ENCODE measurements around the gene PAQR8.

DNA sequence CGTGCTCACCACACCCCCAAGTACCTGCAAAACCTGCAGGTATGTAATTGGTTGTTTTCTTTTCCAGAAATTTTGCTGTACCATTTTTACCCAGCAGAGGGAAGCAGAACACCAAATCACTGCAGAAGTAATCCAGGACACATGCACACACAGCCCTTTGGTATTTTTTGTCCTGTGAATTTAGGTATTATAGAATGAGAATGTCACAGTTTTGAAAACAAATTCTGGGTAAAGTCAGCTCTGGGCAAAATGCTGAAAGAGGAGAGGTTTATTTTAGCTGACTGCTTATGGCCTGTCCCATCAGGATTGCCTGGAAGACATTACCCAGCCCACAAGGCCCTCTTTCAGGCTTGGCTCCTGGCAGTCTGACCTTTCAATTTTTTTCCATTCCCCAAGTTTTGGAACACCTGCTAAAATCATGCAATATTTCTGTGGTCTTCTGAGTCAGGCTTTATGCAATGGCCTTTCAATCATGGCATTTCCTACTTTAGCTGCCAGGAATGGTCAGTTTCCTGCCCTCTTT, 54.7 kb downstream of the PAQR8 start:
- TF ChIP-seq, protein P1, sequence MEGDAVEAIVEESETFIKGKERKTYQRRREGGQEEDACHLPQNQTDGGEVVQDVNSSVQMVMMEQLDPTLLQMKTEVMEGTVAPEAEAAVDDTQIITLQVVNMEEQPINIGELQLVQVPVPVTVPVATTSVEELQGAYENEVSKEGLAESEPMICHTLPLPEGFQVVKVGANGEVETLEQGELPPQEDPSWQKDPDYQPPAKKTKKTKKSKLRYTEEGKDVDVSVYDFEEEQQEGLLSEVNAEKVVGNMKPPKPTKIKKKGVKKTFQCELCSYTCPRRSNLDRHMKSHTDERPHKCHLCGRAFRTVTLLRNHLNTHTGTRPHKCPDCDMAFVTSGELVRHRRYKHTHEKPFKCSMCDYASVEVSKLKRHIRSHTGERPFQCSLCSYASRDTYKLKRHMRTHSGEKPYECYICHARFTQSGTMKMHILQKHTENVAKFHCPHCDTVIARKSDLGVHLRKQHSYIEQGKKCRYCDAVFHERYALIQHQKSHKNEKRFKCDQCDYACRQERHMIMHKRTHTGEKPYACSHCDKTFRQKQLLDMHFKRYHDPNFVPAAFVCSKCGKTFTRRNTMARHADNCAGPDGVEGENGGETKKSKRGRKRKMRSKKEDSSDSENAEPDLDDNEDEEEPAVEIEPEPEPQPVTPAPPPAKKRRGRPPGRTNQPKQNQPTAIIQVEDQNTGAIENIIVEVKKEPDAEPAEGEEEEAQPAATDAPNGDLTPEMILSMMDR (IDR thresholded peaks at IDR 0.05; ENCODE audit: insufficient read depth, low read depth, low read length) = peak; percentile 86
- TF ChIP-seq EZH2 (IDR thresholded peaks at IDR 0.05; ENCODE audit: insufficient read depth, low read length) = no peak
